ENCODE results near the gene GRK1. TPM values are rescaled to one million over a fixed set of nuclear protein-coding genes. Genes with fewer than 3 reads are reported as not detected.
A peak's percentile ranks its signal among the peaks of the same experiment; 100 is the strongest.

Gene GRK1
- total and polyA plus RNA-seq, 2 of the 4 experiments (the other 2 are of a cell fraction), result not detected

- H3K4me1 ChIP-seq (ENCODE audit: control insufficient read depth, insufficient read depth, low read length), result no peaks in the 10 kb centered on the region
- H2AK5ac ChIP-seq (ENCODE audit: low read depth, low read length), result no peak overlapping the region
- H2BK5ac ChIP-seq (ENCODE audit: low read depth, low read length, poor library complexity, severe bottlenecking), result no peak overlapping the region
- H3K4ac ChIP-seq (ENCODE audit: low read depth, low read length), result no peak overlapping the region
- no peak overlapping the region for H3K14ac ChIP-seq (replicated peaks; ENCODE audit: low read depth, low read length)
- H2BK15ac ChIP-seq (ENCODE audit: low read depth, low read length), result no peak overlapping the region
- no peak overlapping the region for H3K4me2 ChIP-seq (ENCODE audit: low read depth, low read length)
- 14% methylated on average over 16 of the region's 29 CpGs; no CpG with 5 or more reads in 1 of the 2 experiments for WGBS, 2 experiments (ENCODE audit: extremely low coverage in 2 of 2, insufficient read length in 1 of 2)
- BruUV-seq (replicated peaks), result no TSS peak
- H4K20me1 ChIP-seq (ENCODE audit: insufficient read depth, low read length), result no peaks in the 10 kb centered on the region
- no peak overlapping the region for H3K23ac ChIP-seq (ENCODE audit: low read depth, low read length)
- ChIA-PET POLR2A (ENCODE audit: unreplicated experiment) (no interaction called here), CTCF (interaction anchor here (0.7 kb wide), 1 partner anchor 76 kb away, joined by 4 read pairs; no protein-coding TSS in a partner anchor)
- H3K36me3 ChIP-seq (ENCODE audit: control insufficient read depth, insufficient read depth, low read length), result no peaks in the 10 kb centered on the region
- TF ChIP-seq RAD21 (IDR thresholded peaks at IDR 0.05; ENCODE audit: low read length), result no peak
- TF ChIP-seq USF2 (IDR thresholded peaks at IDR 0.05; ENCODE audit: low read depth, low read length), result no peak
- TF ChIP-seq RFX5 (IDR thresholded peaks at IDR 0.05; ENCODE audit: low read depth, low read length), result no peak
- no peak for TF ChIP-seq CEBPB (IDR thresholded peaks at IDR 0.05; ENCODE audit: low read depth, low read length)
- TF ChIP-seq MAFK (IDR thresholded peaks at IDR 0.05; ENCODE audit: low read depth, low read length), result no peak
- peak; percentile 94 for TF ChIP-seq MXI1 (IDR thresholded peaks at IDR 0.05; ENCODE audit: borderline replicate concordance, low read depth, low read length)
- TF ChIP-seq BHLHE40 (IDR thresholded peaks at IDR 0.05; ENCODE audit: low read depth, low read length), result peak; percentile 94
- TF ChIP-seq POLR2A (IDR thresholded peaks at IDR 0.05; ENCODE audit: low read depth, low read length), result no peak
- no peak for TF ChIP-seq RCOR1 (IDR thresholded peaks at IDR 0.05; ENCODE audit: insufficient replicate concordance, low read length)
- no peak overlapping the region for H3K9ac ChIP-seq (ENCODE audit: low read depth, low read length)
- DNase-seq (peak; percentile 17), ATAC-seq (ENCODE audit: low read depth) (peak; percentile 91)
- dilution Hi-C loops (cut with HindIII; ENCODE audit: low sequenced_read_pairs, unreplicated experiment), result no loop called here
- peaks cover 0 to 5% of the 10 kb centered on the region in 2 experiments; a peak in 1 of 4 replicates for H3K79me1 ChIP-seq (ENCODE audit: low read depth in 1 of 2, low read length in 2 of 2)
- H4K8ac ChIP-seq (ENCODE audit: low read depth in 2 of 2, low read length in 2 of 2), result no peak overlapping the region
- peaks cover 16% of the 10 kb centered on the region for H3K27me3 ChIP-seq (ENCODE audit: control insufficient read depth, insufficient read depth, low read length)
- peaks cover 2% of the 10 kb centered on the region; the same call in 1 of the 2 replicates for H3K9me3 ChIP-seq (ENCODE audit: control insufficient read depth, insufficient read depth, low read length)
- no peak overlapping the region for H4K91ac ChIP-seq (ENCODE audit: insufficient read depth, low read depth, low read length)
- H2BK20ac ChIP-seq (ENCODE audit: low read depth, low read length), result no peak overlapping the region
- no peak overlapping the region for H3K27ac ChIP-seq (ENCODE audit: insufficient read depth, low read length)
- H3K18ac ChIP-seq (ENCODE audit: low read depth, low read length), result no peak overlapping the region
- no peak overlapping the region for H4K5ac ChIP-seq (ENCODE audit: low read depth, low read length)
- H3K9me1 ChIP-seq (ENCODE audit: insufficient read depth, low read length), result peaks cover 9% of the 10 kb centered on the region
- H3K4me3 ChIP-seq (ENCODE audit: insufficient read depth, low read depth, low read length), result no peak overlapping the region
- no peak overlapping the region for H2BK120ac ChIP-seq (ENCODE audit: low read depth, low read length)
- no peak overlapping the region for H2AK9ac ChIP-seq (replicated peaks; ENCODE audit: low read depth, low read length, poor library complexity)
- no peak overlapping the region for H3K56ac ChIP-seq (ENCODE audit: extremely low read depth, insufficient read depth, low read length)
- in situ Hi-C loops (cut with MboI; ENCODE audit: low sequenced_read_pairs), result no loop called here
- H2AFZ ChIP-seq (replicated peaks; ENCODE audit: low read length, poor library complexity), result peak overlapping the region; percentile 32
- intact Hi-C loops (cut with micrococcal nuclease), result loop anchor here (2.0 kb wide), 1 partner anchor 19 kb away; the partner anchor contains the start of gene TMEM255B
These were observed 110.6 kb downstream of the GRK1 start for GRCh38 chr13:113777311-113778260.

Data from IMR-90 (cell line).